ENCODE results near the gene PRICKLE4. TPM values are rescaled to one million over a fixed set of nuclear protein-coding genes. Genes with fewer than 3 reads are reported as not detected.

Gene PRICKLE4
- total RNA-seq, 4 donors from 2014 or later, result 5.1 to 11.4 (median 10.8) TPM

- intact Hi-C loops (cut with DNase I), result no loop called here
- Histone ChIP-seq H3K4me3 (peak overlapping the region; percentile 72 to 91 (median 84)), H3K9me3 (no peaks in the 10 kb centered on the region), H3K27ac (peak overlapping the region; percentile 89 to 99 (median 95)), H3K4me1 (peaks cover 44 to 77% (median 47%) of the 10 kb centered on the region in 3 donors), H3K27me3 (no peaks in the 10 kb centered on the region), H3K36me3 (peaks cover 0 to 22% (median 7%) of the 10 kb centered on the region in 3 donors)
- DNase-seq, result no peak
- TF ChIP-seq POLR2A (IDR thresholded peaks at IDR 0.05), result no peak
- no peak for TF ChIP-seq CTCF (IDR thresholded peaks at IDR 0.05)
- WGBS, 2 donors, result 63 to 90% methylated on average over 2 of the region's 11 CpGs
Observed at GRCh38 chr6:41785254-41785653, 4.7 kb downstream of the PRICKLE4 start.

GRCh38 chr6:41785689-41786450, 5.3 kb downstream of the PRICKLE4 start:
- Histone ChIP-seq H3K4me3 (peak overlapping the region; percentile 72 to 91 (median 84)), H3K27me3 (no peaks in the 10 kb centered on the region), H3K9me3 (no peaks in the 10 kb centered on the region), H3K4me1 (peaks cover 40 to 73% (median 44%) of the 10 kb centered on the region in 3 donors), H3K36me3 (peaks cover under 1 to 29% (median 9%) of the 10 kb centered on the region in 3 donors), H3K27ac (peak overlapping the region; percentile 89 to 99 (median 95))
- intact Hi-C loops (cut with DNase I), result no loop called here
- 28 to 37% methylated on average over 3 to 5 of the region's 29 CpGs for WGBS, 2 donors
- no peak for DNase-seq
- no peak for TF ChIP-seq POLR2A (IDR thresholded peaks at IDR 0.05)
- TF ChIP-seq CTCF (IDR thresholded peaks at IDR 0.05), result no peak

GRCh38 chr6:41786451-41787218, 6.1 kb downstream of the PRICKLE4 start:
- TF ChIP-seq POLR2A (IDR thresholded peaks at IDR 0.05) (peak in 1 of 4 donors; percentile 22), CTCF (IDR thresholded peaks at IDR 0.05) (peak; percentile 82 to 96 (median 92))
- Histone ChIP-seq H3K36me3 (peaks cover 4 to 36% (median 12%) of the 10 kb centered on the region in 3 donors), H3K27ac (peak overlapping the region; percentile 89 to 99 (median 95)), H3K9me3 (no peaks in the 10 kb centered on the region), H3K4me3 (peak overlapping the region; percentile 72 to 91 (median 84)), H3K27me3 (no peaks in the 10 kb centered on the region), H3K4me1 (peaks cover 33 to 65% (median 37%) of the 10 kb centered on the region in 3 donors)
- DNase-seq, result peak; percentile 37
- intact Hi-C loops (cut with DNase I), result no loop called here
- WGBS, 2 donors, result 0% methylated on average over 1 to 11 of the region's 58 CpGs

GRCh38 chr6:41787219-41787917, 6.8 kb downstream of the PRICKLE4 start, which contains the start of gene TOMM6:
Gene TOMM6, plus strand, starts transcription at chr6:41787694. Its CDS starts 4 bp downstream, at chr6:41787698.
- Histone ChIP-seq H3K4me1 (peaks cover 33 to 58% (median 34%) of the 10 kb centered on the region in 3 donors), H3K4me3 (peak within 1 kb of the TSS; percentile 72 to 91 (median 84)), H3K36me3 (peaks cover 4 to 44% (median 12%) of the 10 kb centered on the region in 3 donors), H3K27me3 (no peaks in the 10 kb centered on the region), H3K27ac (peak within 1 kb of the TSS; percentile 89 to 99 (median 95)), H3K9me3 (no peaks in the 10 kb centered on the region)
- intact Hi-C loops (cut with DNase I), result no loop called here
- 0 to 1% methylated on average over 6 to 24 of the region's 55 CpGs for WGBS, 2 donors
- DNase-seq, result peak; percentile 77
- peak in 3 of 4 donors; percentile 67 to 85 (median 76) for TF ChIP-seq POLR2A (IDR thresholded peaks at IDR 0.05)
- TF ChIP-seq CTCF (IDR thresholded peaks at IDR 0.05), result peak; percentile 79 to 98 (median 96)

All from esophagus squamous epithelium (tissue), 5 donors.